NB4 (cell line): Measurements from ENCODE around the gene SLC39A10.
"Not testable (repeated sequence)": the region's sequence is repeated elsewhere in the genome, so short reads cannot be mapped to it uniquely, and the experiment has no call there.

ENCODE experiments used
- DNase-seq: peaks from one replicate; pipeline ENCODE4 v3.0.0; 2010; ENCODE audit warnings: low read depth
- H3K4me3 ChIP-seq: one replicate; pipeline ENCODE4 v1.5.1; 2011; ENCODE audit warnings: mild to moderate bottlenecking, low read depth, low read length, moderate library complexity
- MYC ChIP-seq: IDR thresholded peaks from 2 replicates; pipeline ENCODE4 v1.6.1; 2011; ENCODE audit warnings: low read depth, low read length
- POLR2A ChIP-seq: IDR thresholded peaks from 2 replicates; pipeline ENCODE4 v1.6.1; 2011; ENCODE audit warnings: mild to moderate bottlenecking; ENCODE audit not compliant: insufficient read length; ENCODE audit errors: extremely low read depth
- TF ChIP-seq, protein P1 (sequence below): IDR thresholded peaks from one replicate; pipeline ENCODE4 v1.5.1; 2012; ENCODE audit warnings: low read depth, low read length
- TF ChIP-seq, protein P2 (sequence below): IDR thresholded peaks from 2 replicates; pipeline ENCODE4 v1.6.1; 2011; ENCODE audit warnings: low read depth, low read length

SLC39A10 gene

DNA sequence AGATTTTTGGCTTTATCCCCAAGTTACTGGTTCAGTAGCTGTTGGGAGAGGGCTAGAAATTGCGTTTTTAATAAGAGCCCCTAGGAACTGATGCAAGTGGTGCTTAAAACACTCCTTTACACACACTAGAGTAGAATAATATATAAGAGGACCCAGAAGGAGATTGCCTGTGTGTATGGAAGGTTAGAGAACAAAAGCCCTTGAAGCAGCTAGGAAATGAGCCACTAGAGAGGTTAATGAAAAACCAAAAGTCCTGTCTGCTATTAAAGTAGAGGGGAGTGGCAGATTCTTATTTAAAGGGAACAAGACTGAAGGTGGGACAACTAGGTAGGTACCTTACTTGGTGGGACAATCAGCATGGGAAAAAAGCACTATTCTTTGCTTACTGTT, 14.4 kb upstream of the SLC39A10 start:
- TF ChIP-seq MYC (no peak), POLR2A (no peak)
- TF ChIP-seq, protein P1, sequence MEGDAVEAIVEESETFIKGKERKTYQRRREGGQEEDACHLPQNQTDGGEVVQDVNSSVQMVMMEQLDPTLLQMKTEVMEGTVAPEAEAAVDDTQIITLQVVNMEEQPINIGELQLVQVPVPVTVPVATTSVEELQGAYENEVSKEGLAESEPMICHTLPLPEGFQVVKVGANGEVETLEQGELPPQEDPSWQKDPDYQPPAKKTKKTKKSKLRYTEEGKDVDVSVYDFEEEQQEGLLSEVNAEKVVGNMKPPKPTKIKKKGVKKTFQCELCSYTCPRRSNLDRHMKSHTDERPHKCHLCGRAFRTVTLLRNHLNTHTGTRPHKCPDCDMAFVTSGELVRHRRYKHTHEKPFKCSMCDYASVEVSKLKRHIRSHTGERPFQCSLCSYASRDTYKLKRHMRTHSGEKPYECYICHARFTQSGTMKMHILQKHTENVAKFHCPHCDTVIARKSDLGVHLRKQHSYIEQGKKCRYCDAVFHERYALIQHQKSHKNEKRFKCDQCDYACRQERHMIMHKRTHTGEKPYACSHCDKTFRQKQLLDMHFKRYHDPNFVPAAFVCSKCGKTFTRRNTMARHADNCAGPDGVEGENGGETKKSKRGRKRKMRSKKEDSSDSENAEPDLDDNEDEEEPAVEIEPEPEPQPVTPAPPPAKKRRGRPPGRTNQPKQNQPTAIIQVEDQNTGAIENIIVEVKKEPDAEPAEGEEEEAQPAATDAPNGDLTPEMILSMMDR = no peak
- TF ChIP-seq, protein P2, sequence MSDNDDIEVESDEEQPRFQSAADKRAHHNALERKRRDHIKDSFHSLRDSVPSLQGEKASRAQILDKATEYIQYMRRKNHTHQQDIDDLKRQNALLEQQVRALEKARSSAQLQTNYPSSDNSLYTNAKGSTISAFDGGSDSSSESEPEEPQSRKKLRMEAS = no peak
- no peak overlapping the region for H3K4me3 ChIP-seq
- DNase-seq = no peak

DNA sequence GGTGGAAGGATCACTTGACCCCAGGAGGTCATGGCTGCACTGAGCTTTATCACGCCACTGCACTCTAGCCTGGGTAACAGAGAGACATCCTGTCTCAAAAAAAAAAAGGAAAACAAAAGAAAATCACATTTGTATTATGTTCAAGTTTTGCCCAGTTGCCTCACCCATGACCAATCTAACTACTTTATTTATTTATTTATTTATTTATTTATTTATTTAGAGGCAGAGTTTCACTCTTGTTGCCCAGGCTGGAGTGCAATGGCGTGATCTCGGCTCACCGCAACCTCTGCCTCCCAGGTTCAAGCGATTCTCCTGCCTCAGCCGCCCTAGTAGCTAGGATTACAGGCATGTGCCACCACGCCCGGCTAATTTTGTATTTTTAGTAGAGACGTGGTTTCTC, 12.3 kb upstream of the SLC39A10 start:
- H3K4me3 ChIP-seq, DNase-seq: not testable (repeated sequence)

DNA sequence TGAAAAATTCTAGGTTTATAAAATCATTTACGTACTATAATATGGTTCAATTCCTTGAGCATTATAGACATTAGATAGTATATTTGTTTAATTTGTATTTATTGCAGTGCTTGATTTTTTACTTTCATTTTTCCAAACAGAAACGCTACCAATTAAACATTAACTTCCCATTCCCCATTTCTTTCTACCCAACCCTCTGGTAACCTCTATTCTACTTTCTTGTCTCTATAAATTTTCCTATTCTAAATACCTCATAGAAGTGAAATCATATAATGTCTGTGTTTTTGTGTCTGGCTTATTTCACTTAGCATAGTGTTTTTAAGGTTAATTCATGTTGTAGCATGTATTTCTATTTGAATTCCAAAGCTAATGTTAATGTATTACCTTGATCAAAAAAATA, 11.6 kb upstream of the SLC39A10 start:
- no peak overlapping the region for H3K4me3 ChIP-seq
- TF ChIP-seq, protein P1 = no peak
- TF ChIP-seq, protein P2 = no peak
- no peak for TF ChIP-seq MYC
- no peak for TF ChIP-seq POLR2A
- DNase-seq = no peak

DNA sequence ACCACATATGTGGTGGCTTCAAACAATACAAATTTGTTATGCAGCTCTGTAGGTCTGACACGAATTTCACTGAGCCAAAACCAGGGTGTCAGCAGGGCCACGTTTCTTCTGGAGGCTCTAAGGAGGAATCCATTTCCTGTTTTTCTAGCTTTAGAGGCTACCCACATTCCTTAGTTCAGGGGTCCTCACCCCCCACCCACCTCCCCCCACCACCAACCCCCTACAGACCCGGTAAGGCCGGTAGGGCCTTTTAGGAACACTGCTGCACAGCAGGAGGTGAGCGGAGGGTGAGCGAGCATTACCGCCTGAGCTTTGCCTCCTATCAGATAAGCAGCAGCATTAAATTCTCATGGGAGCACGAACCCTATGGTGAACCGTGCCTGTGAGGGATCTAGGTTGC, 10.6 kb upstream of the SLC39A10 start:
- TF ChIP-seq MYC = no peak
- TF ChIP-seq, protein P1 = no peak
- TF ChIP-seq POLR2A = no peak
- TF ChIP-seq, protein P2 = no peak
- peak overlapping the region; percentile 36 for H3K4me3 ChIP-seq
- peak; percentile 97 for DNase-seq

DNA sequence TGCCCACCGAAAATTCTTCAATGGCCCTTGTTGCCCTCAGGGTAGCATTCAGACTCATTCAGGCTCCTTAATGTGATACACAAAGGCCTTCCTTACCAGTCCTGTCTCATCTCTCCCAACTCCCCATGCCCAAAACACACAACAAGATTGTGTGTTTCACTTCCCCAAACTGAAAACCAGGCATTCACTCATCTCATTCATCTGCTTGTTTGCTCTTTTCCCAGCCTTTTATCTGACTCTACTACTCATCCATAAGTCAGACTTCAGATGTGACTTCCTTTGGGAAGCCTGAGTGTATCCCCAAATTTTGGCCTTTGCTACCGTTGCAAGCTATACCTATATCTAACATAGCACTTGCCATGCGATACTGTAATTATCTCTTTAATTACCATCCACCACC, 9.7 kb upstream of the SLC39A10 start:
- TF ChIP-seq, protein P2 = no peak
- TF ChIP-seq MYC = no peak
- TF ChIP-seq, protein P1 = no peak
- TF ChIP-seq POLR2A = no peak
- peak; percentile 80 for DNase-seq
- peak overlapping the region; percentile 36 for H3K4me3 ChIP-seq

DNA sequence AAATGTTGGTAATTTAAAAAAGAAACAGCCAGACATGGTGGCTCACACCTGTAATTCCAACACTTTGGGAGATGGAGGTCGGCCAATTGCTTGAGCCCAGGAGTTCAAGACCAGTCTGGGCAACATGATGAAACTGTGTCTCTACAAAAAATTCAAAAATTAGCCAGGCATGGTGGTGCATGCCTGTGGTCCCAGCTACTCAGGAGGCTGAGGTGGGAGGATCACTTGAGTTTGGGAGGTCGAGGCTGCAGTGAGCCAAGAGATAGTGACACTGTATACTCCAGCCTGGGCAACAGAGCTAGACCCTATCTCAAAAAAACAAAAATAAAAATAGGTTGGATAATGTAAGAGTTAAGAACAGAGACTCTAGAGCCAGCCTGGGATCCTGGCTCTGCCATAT, 8.7 kb upstream of the SLC39A10 start:
- peak overlapping the region; percentile 51 for H3K4me3 ChIP-seq
- DNase-seq = not testable (repeated sequence)

DNA sequence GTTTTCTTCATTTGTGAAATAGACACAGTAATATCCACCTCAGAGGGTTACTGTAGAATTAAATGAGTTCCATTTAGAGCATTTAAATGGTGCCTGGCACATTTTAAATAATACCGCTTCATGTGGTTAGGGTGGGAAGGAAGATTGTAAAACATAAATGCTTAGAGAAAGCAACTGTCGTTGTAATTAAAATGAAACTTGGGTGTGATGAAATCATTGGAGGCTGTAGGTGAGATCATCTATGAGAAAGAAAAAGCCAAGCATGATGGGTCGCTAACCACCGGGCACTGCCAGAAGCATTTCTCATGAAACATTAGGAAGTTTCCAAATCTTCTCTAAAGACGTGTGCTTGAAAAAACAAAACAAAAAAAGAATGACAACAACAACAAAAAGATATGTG, 8.2 kb upstream of the SLC39A10 start:
- H3K4me3 ChIP-seq = peak overlapping the region; percentile 51
- DNase-seq = peak; percentile 86
- TF ChIP-seq MYC (peak; percentile 19; the same call in 1 of the 2 replicates), POLR2A (no peak)
- TF ChIP-seq, protein P2 = peak; percentile 26; the same call in 1 of the 2 replicates
